ENCODE results near the gene PRND. TPM values are rescaled to one million over a fixed set of nuclear protein-coding genes. Genes with fewer than 3 reads are reported as not detected.

Gene PRND
- total and polyA plus RNA-seq, 7 donors = 0.04 to 6.4 (median 0.95) TPM; not detected in 2

DNA sequence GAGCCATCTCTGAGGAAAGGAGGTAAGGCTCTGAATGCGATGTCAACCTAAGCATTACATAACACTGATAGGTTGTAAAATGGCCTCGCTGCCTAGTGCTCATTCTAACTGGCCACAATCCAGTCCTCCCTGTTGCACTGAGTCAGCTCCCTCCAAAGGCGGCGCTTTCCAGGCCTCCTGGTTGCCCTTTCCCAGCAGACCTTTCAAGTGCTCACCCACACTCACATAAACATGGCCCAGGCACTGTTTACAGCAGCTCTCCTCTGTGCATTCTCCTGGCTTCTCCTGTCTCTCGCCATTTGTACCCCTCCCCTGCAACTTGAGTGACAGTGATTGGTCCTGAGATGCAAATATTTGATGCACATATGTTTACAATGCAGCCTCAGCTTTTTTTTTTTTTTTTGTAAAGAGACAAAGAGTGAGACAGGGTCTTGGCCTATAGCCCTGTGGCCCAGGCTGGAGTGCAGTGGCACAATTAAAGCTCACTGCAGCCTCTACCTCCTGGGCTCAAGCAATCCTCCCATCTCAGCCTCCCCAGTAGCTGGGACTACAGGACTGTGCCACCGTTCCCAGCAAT is 36.8 kb upstream of the PRND start:
- peaks cover 0 to 78% (median 65%) of the 10 kb centered on the region in 4 donors for H3K4me1 ChIP-seq
- no peaks in the 10 kb centered on the region for H3K36me3 ChIP-seq
- TF ChIP-seq EP300 (IDR thresholded peaks at IDR 0.05) = no peak
- TF ChIP-seq, protein P1, sequence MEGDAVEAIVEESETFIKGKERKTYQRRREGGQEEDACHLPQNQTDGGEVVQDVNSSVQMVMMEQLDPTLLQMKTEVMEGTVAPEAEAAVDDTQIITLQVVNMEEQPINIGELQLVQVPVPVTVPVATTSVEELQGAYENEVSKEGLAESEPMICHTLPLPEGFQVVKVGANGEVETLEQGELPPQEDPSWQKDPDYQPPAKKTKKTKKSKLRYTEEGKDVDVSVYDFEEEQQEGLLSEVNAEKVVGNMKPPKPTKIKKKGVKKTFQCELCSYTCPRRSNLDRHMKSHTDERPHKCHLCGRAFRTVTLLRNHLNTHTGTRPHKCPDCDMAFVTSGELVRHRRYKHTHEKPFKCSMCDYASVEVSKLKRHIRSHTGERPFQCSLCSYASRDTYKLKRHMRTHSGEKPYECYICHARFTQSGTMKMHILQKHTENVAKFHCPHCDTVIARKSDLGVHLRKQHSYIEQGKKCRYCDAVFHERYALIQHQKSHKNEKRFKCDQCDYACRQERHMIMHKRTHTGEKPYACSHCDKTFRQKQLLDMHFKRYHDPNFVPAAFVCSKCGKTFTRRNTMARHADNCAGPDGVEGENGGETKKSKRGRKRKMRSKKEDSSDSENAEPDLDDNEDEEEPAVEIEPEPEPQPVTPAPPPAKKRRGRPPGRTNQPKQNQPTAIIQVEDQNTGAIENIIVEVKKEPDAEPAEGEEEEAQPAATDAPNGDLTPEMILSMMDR (IDR thresholded peaks at IDR 0.05) = peak in 1 of 4 experiments; percentile 9
- peak in 3 of 4 donors; percentile 35 to 50 (median 39) for TF ChIP-seq POLR2AphosphoS5 (IDR thresholded peaks at IDR 0.05)
- no peak for TF ChIP-seq POLR2A (IDR thresholded peaks at IDR 0.05)
- DNase-seq = peak; percentile 83
- no peak overlapping the region for H3K4me3 ChIP-seq
- H3K27ac ChIP-seq = peak overlapping the region; percentile 97 to 100 (median 98)
- WGBS, 2 donors = 82% methylated on average over 6 of the region's 6 CpGs
- no peaks in the 10 kb centered on the region for H3K27me3 ChIP-seq
- no peaks in the 10 kb centered on the region for H3K9me3 ChIP-seq
- intact Hi-C loops (cut with DNase I) = no loop called here

- peaks cover 0 to 79% (median 66%) of the 10 kb centered on the region in 4 donors for H3K4me1 ChIP-seq
- 4 to 10% methylated on average over 8 of the region's 8 CpGs for WGBS, 2 donors
- TF ChIP-seq EP300 (IDR thresholded peaks at IDR 0.05) = no peak
- TF ChIP-seq POLR2A (IDR thresholded peaks at IDR 0.05) = no peak
- TF ChIP-seq POLR2AphosphoS5 (IDR thresholded peaks at IDR 0.05) = no peak
- TF ChIP-seq, protein P1 (IDR thresholded peaks at IDR 0.05) = no peak
- H3K27me3 ChIP-seq = no peaks in the 10 kb centered on the region
- peak overlapping the region; percentile 90 to 93 (median 92) for H3K4me3 ChIP-seq
- no peak for DNase-seq
- no peaks in the 10 kb centered on the region for H3K36me3 ChIP-seq
- peak overlapping the region; percentile 97 to 100 (median 98) for H3K27ac ChIP-seq
- H3K9me3 ChIP-seq = no peaks in the 10 kb centered on the region
- intact Hi-C loops (cut with DNase I) = no loop called here
Observed at GRCh38 chr20:4685923-4686221, 35.8 kb upstream of the PRND start.

DNA sequence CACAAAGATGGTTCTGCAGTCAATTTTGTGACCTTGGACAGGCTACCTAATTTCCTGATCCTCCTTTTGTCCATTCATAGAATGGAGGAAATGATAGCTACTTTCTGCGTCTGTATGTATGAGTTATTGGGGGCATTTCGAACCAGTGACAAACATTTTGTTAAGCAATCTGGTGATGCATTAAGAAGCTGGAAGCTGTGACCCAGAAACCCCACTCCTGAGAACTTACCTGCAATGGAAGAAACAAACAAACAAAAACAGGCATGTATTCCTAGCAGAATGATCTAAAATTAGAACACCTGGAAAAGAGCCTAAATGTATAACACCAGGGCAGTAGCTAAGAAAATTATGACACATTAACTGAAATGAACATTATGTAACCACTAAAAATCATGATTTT is 33.4 kb upstream of the PRND start:
- H3K36me3 ChIP-seq = peaks cover 0 to 3% (median 0%) of the 10 kb centered on the region in 4 donors
- no peaks in the 10 kb centered on the region for H3K27me3 ChIP-seq
- peak overlapping the region in 2 of 4 donors; percentile 90 to 92 for H3K4me3 ChIP-seq
- WGBS, 2 donors = 82 to 87% methylated on average over 2 of the region's 2 CpGs
- no peaks in the 10 kb centered on the region for H3K9me3 ChIP-seq
- TF ChIP-seq POLR2A (IDR thresholded peaks at IDR 0.05) = no peak
- TF ChIP-seq EP300 (IDR thresholded peaks at IDR 0.05) = no peak
- no peak for TF ChIP-seq POLR2AphosphoS5 (IDR thresholded peaks at IDR 0.05)
- TF ChIP-seq, protein P1 (IDR thresholded peaks at IDR 0.05) = no peak
- H3K27ac ChIP-seq = peak overlapping the region; percentile 97 to 100 (median 98)
- no peak for DNase-seq
- intact Hi-C loops (cut with DNase I) = no loop called here
- H3K4me1 ChIP-seq = peaks cover 0 to 75% (median 63%) of the 10 kb centered on the region in 4 donors

DNA sequence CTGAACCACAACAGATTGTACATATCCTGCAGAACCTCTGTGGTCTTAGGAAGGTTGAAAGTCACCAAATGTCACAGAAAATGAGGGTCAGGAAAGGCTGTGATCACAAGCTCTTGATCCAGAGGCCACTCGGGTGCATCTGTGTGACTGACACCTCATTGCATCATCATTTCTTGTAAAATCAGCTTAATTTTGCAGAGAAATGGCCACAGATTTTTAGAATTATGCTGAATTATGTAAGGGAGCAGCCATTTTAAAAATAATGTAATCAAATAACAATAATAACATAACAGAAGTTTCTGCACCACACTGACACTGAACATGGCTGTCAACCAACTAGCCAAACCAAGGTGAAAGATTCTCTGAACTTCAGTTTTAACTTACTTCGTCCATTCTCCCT is 32.5 kb upstream of the PRND start:
- intact Hi-C loops (cut with DNase I) = no loop called here
- no peak for DNase-seq
- WGBS, 2 donors = 69 to 82% methylated on average over 2 of the region's 2 CpGs
- Histone ChIP-seq H3K27me3 (no peaks in the 10 kb centered on the region), H3K27ac (peak overlapping the region in 3 of 4 donors; percentile 98 to 100 (median 99)), H3K4me3 (no peak overlapping the region), H3K4me1 (peaks cover 0 to 71% (median 61%) of the 10 kb centered on the region in 4 donors), H3K36me3 (peaks cover 0 to 3% (median 0%) of the 10 kb centered on the region in 4 donors), H3K9me3 (no peaks in the 10 kb centered on the region)
- TF ChIP-seq, protein P1 (IDR thresholded peaks at IDR 0.05) = no peak
- no peak for TF ChIP-seq POLR2AphosphoS5 (IDR thresholded peaks at IDR 0.05)
- TF ChIP-seq EP300 (IDR thresholded peaks at IDR 0.05) = no peak
- no peak for TF ChIP-seq POLR2A (IDR thresholded peaks at IDR 0.05)

DNA sequence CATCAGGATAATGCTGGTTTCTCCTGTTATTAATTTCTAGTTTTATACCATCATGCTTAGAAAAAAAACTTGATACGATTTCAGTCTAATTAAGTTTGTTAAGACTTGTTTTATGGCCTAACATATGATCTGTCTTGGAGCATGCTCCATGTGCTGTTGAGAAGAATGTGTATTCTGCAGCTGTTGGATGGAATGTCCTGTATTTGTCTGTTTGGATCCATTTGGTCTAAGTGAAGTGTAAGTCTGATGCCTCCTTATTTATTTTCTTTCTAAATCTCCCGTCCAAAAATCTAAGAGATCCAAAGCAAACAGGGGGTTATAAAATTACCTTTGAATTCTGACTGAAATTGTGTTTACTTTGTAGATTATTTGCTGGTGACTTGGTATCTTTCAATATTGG is 30.0 kb upstream of the PRND start:
- peaks cover 0 to 3% (median 0%) of the 10 kb centered on the region in 4 donors for H3K36me3 ChIP-seq
- no peaks in the 10 kb centered on the region for H3K27me3 ChIP-seq
- DNase-seq = no peak
- H3K9me3 ChIP-seq = no peaks in the 10 kb centered on the region
- intact Hi-C loops (cut with DNase I) = no loop called here
- H3K4me3 ChIP-seq = no peak overlapping the region
- TF ChIP-seq POLR2A (IDR thresholded peaks at IDR 0.05) = no peak
- 14 to 57% methylated on average over 2 of the region's 2 CpGs for WGBS, 2 donors
- H3K27ac ChIP-seq = no peak overlapping the region
- H3K4me1 ChIP-seq = peaks cover 0 to 59% (median 51%) of the 10 kb centered on the region in 4 donors
